Measurements from ENCODE around the gene RYR3.

RYR3 gene

GRCh38 chr15:33320017-33320416, 9.2 kb downstream of the RYR3 start:
- H3K4me3 ChIP-seq (ENCODE audit: low read depth, low read length): no peak overlapping the region
- no peak for DNase-seq (ENCODE audit: low read depth)
- no peak for TF ChIP-seq CTCF (IDR thresholded peaks at IDR 0.05; ENCODE audit: low read depth, low read length, missing control alignments)

GRCh38 chr15:33322091-33322490, 11.3 kb downstream of the RYR3 start:
- no peak overlapping the region for H3K4me3 ChIP-seq (ENCODE audit: low read depth, low read length)
- no peak for TF ChIP-seq CTCF (IDR thresholded peaks at IDR 0.05; ENCODE audit: low read depth, low read length, missing control alignments)
- no peak for DNase-seq (ENCODE audit: low read depth)

- H3K4me3 ChIP-seq (ENCODE audit: low read depth, low read length): no peak overlapping the region
- no peak for DNase-seq (ENCODE audit: low read depth)
- no peak for TF ChIP-seq CTCF (IDR thresholded peaks at IDR 0.05; ENCODE audit: low read depth, low read length, missing control alignments)
Measured at GRCh38 chr15:33324609-33325008, 13.8 kb downstream of the RYR3 start.

GRCh38 chr15:33326908-33327307, 16.1 kb downstream of the RYR3 start:
- no peak overlapping the region for H3K4me3 ChIP-seq (ENCODE audit: low read depth, low read length)
- no peak for TF ChIP-seq CTCF (IDR thresholded peaks at IDR 0.05; ENCODE audit: low read depth, low read length, missing control alignments)
- DNase-seq (ENCODE audit: low read depth): no peak

- H3K4me3 ChIP-seq (ENCODE audit: low read depth, low read length): no peak overlapping the region
- TF ChIP-seq CTCF (IDR thresholded peaks at IDR 0.05; ENCODE audit: low read depth, low read length, missing control alignments): no peak
- no peak for DNase-seq (ENCODE audit: low read depth)
Measured at GRCh38 chr15:33328106-33328505, 17.3 kb downstream of the RYR3 start.

GRCh38 chr15:33329457-33329856, 18.7 kb downstream of the RYR3 start:
- H3K4me3 ChIP-seq (ENCODE audit: low read depth, low read length): no peak overlapping the region
- no peak for DNase-seq (ENCODE audit: low read depth)
- no peak for TF ChIP-seq CTCF (IDR thresholded peaks at IDR 0.05; ENCODE audit: low read depth, low read length, missing control alignments)

GRCh38 chr15:33330931-33331330, 20.2 kb downstream of the RYR3 start:
- DNase-seq (ENCODE audit: low read depth): no peak
- no peak for TF ChIP-seq CTCF (IDR thresholded peaks at IDR 0.05; ENCODE audit: low read depth, low read length, missing control alignments)
- no peak overlapping the region for H3K4me3 ChIP-seq (ENCODE audit: low read depth, low read length)
